Activated CD8-positive, alpha-beta T cell treated with anti-CD3 and anti-CD28 coated beads for 36 hours (primary cell): ENCODE measurements around the gene PRKN. TPM values are rescaled to one million over a fixed set of nuclear protein-coding genes. Genes with fewer than 3 reads are reported as not detected.

Experiments used
- ATAC-seq: fragments of 200-7000 bp; cut with Tn5 transposase; one replicate; pipeline ENCODE4 v1.10.0; 2021; ENCODE audit warnings: mild to moderate bottlenecking, moderate library complexity
- CTCF ChIA-PET: fragments of 350-600 bp; sonication (Branson Sonifier 250); formaldehyde crosslinking; loops from one replicate; lab custom pipeline; 2021; ENCODE audit warnings: antibody characterized with exemption; lab: Charles Lee
- POLR2A ChIA-PET: fragments of 350-600 bp; sonication (Branson Sonifier 250); formaldehyde crosslinking; loops from one replicate; lab custom pipeline; 2021; ENCODE audit warnings: antibody characterized with exemption; lab: Charles Lee
- DNase-seq: peaks from one replicate; pipeline ENCODE4 v3.0.0-alpha.2; 2020
- H3K27ac Mint-ChIP-seq: one replicate; pipeline ENCODE4 v1.8.0; 2021; ENCODE audit warnings: mild to moderate bottlenecking, mixed read lengths
- H3K27me3 Mint-ChIP-seq: one replicate; pipeline ENCODE4 v1.8.0; 2021; ENCODE audit warnings: mixed read lengths
- H3K36me3 Mint-ChIP-seq: one replicate; pipeline ENCODE4 v1.8.0; 2021; ENCODE audit warnings: low read depth, mixed read lengths
- H3K4me1 Mint-ChIP-seq: one replicate; pipeline ENCODE4 v1.8.0; 2021; ENCODE audit warnings: low read depth, mixed read lengths
- H3K4me3 Mint-ChIP-seq: one replicate; pipeline ENCODE4 v1.8.0; 2021; ENCODE audit warnings: mild to moderate bottlenecking, moderate library complexity, mixed read lengths
- H3K9me3 Mint-ChIP-seq: one replicate; pipeline ENCODE4 v1.8.0; 2021; ENCODE audit warnings: mixed read lengths
- intact Hi-C: fragments of 100-400 bp; cut with micrococcal nuclease; formaldehyde crosslinking; loops from one replicate; pipeline ENCODE4 v1.10.0; 2022
- total RNA-seq, 2 experiments: library from RNA; stranded (reverse); gene quantifications; one replicate each; pipeline ENCODE4 v1.2.3, GENCODE V29; 2021
- TF ChIP-seq, protein P1 (sequence below): fragments of 200-600 bp; IDR thresholded peaks from one replicate; pipeline ENCODE4 v1.8.0; 2022; ENCODE audit warnings: antibody characterized with exemption, mild to moderate bottlenecking

Gene PRKN
- total RNA-seq, 2 experiments from 2014 or later, result 1.2 to 1.4 TPM

DNA sequence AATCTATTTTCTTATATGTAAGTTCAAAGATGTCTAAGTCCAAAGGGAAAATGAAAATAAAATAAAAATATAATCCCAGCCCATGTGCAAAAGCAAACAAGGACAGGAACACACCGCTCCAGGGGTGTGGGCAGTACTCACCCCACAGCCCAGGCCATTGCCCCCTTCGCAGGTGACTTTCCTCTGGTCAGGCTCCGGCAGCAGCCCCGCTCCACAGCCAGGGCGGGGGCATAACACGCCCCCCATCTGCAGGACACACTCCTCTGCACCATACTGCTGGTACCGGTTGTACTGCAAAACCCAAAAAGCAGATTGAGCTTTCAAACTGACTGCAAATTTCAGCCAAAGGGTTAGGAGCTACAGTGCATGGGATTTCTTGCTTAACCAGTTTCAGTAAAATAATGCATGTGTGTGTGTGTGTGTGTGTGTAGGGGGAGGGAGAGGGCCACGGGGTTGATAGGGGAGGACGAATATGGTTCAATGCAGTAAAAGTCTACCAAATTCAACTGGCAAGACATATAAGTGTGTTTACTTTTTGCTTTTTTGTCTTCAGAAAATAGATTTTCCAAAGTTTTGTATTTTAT, 1178.8 kb downstream of the PRKN start:
- Mint-ChIP-seq H3K27me3 (no peaks in the 10 kb centered on the region), H3K4me3 (no peak overlapping the region), H3K9me3 (peaks cover 6% of the 10 kb centered on the region), H3K4me1 (peaks cover 3% of the 10 kb centered on the region), H3K27ac (no peak overlapping the region), H3K36me3 (no peaks in the 10 kb centered on the region)
- intact Hi-C loops, result no loop called here
- CTCF ChIA-PET, result no interaction called here
- POLR2A ChIA-PET, result interaction anchor here (0.8 kb wide), 1 partner anchor 12 kb away, joined by 3 read pairs; no protein-coding TSS in a partner anchor
- DNase-seq (no peak), ATAC-seq (no peak)
- TF ChIP-seq, protein P1, sequence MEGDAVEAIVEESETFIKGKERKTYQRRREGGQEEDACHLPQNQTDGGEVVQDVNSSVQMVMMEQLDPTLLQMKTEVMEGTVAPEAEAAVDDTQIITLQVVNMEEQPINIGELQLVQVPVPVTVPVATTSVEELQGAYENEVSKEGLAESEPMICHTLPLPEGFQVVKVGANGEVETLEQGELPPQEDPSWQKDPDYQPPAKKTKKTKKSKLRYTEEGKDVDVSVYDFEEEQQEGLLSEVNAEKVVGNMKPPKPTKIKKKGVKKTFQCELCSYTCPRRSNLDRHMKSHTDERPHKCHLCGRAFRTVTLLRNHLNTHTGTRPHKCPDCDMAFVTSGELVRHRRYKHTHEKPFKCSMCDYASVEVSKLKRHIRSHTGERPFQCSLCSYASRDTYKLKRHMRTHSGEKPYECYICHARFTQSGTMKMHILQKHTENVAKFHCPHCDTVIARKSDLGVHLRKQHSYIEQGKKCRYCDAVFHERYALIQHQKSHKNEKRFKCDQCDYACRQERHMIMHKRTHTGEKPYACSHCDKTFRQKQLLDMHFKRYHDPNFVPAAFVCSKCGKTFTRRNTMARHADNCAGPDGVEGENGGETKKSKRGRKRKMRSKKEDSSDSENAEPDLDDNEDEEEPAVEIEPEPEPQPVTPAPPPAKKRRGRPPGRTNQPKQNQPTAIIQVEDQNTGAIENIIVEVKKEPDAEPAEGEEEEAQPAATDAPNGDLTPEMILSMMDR, result no peak

DNA sequence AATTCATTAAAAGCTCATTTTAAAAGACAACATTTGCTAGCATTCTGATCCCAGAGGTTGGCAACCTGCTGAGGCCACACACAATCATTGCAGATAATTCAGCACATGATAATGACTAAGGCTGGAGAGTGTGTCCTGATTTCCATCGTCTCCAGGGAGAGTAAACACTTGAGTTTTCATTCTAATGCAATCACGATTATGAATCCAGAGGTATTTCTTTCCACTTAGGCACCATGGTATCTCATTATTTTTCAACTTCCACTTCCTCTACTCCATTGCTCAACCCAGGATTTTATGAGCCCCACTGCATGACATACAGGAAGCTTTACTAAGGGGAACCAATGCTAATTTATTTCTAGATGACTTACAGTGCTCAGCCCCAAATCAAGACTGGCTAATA, 1179.9 kb downstream of the PRKN start:
- Mint-ChIP-seq H3K36me3 (no peaks in the 10 kb centered on the region), H3K27me3 (no peaks in the 10 kb centered on the region), H3K9me3 (no peaks in the 10 kb centered on the region), H3K4me3 (no peak overlapping the region), H3K4me1 (peaks cover 3% of the 10 kb centered on the region), H3K27ac (no peak overlapping the region)
- no peak for DNase-seq
- no peak for ATAC-seq
- ChIA-PET POLR2A (no interaction called here), CTCF (no interaction called here)
- TF ChIP-seq, protein P1, result no peak
- intact Hi-C loops, result no loop called here

DNA sequence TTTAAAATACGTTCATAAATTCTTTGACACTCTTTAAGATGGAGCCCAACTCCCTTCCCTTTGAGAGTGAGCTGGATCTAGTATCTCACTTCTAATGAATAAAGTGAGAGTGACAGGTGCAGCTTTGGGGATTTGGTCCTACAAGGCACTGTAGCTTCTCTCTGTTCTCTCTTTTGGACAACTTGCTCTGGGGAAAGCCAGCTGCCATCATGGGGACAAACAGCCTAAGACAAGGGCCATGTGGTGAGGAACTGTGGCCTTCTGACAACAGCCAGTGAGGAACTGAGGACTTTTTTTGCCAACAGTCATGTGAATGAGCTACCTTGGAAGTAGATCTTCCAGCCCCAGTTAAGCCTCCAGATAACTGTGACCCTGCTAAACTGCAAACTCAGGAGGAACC, 1180.9 kb downstream of the PRKN start:
- H3K9me3 Mint-ChIP-seq, result no peaks in the 10 kb centered on the region
- no peaks in the 10 kb centered on the region for H3K27me3 Mint-ChIP-seq
- no peak overlapping the region for H3K27ac Mint-ChIP-seq
- no peak for DNase-seq
- no peaks in the 10 kb centered on the region for H3K36me3 Mint-ChIP-seq
- no peak overlapping the region for H3K4me3 Mint-ChIP-seq
- ATAC-seq, result no peak
- TF ChIP-seq, protein P1, result no peak
- intact Hi-C loops, result no loop called here
- peaks cover 3% of the 10 kb centered on the region for H3K4me1 Mint-ChIP-seq
- ChIA-PET POLR2A (no interaction called here), CTCF (no interaction called here)

DNA sequence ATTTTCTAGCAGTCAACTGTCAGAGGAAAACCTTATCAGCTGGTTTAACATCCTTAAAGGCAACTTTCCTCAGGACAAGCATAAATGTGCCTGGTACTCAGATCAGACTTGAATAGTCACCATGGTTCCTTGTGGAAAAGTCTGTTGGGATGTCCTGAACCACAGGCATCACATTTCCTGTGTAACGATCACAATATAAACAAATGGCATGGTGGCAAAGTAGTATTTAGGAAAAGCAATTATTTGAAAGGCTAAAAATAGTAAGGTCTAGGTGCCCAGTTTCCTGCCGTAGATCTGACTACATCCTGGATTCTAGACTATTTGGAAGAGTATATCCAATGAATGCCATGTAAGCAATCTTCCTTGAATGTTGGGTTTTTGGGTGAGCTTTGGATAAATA, 1181.8 kb downstream of the PRKN start:
- Mint-ChIP-seq H3K27ac (no peak overlapping the region), H3K4me3 (no peak overlapping the region), H3K36me3 (no peaks in the 10 kb centered on the region), H3K27me3 (no peaks in the 10 kb centered on the region), H3K4me1 (peaks cover 3% of the 10 kb centered on the region), H3K9me3 (no peaks in the 10 kb centered on the region)
- CTCF ChIA-PET, result interaction anchor here (1.6 kb wide), 1 partner anchor 128 kb away, joined by 4 read pairs; no protein-coding TSS in a partner anchor
- ATAC-seq (no peak), DNase-seq (no peak)
- TF ChIP-seq, protein P1, result no peak
- intact Hi-C loops, result no loop called here
- POLR2A ChIA-PET, result interaction anchor here (0.6 kb wide), 1 partner anchor 18 kb away, joined by 3 read pairs; no protein-coding TSS in a partner anchor

DNA sequence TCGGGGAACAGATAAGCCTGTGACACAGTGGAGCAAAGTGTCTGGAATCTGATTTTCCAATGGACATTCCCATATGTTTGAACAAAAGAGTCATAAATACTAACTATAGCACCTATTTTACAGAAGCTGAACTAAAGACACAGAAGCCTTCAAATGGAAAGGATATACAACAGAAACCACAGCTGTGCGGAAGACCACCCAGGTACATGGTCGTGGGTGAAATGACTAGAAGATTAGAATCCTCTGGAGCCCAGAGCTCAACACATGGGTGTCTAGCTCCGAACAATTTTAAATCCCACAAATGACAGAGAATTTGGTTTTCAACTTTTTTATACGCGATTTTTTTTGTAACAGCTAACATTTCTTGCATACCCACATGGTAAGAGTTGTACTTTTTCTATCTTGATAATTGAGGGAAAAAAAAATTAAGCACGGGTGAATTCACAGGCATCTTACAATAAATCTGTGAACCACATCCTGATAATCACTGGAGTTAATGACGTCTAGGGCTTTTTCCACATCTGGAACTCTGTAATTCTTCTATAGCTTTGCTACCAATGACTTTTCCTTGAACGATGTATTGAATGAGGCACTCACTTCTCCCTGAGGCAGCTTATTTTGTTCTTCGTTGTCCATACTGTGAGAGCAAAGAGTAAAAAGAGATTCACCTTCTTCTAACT, 1182.6 kb downstream of the PRKN start:
- no peaks in the 10 kb centered on the region for H3K27me3 Mint-ChIP-seq
- intact Hi-C loops, result no loop called here
- TF ChIP-seq, protein P1, result no peak

More for the DNA sequence above, 1182.6 kb downstream of the PRKN start:
- Mint-ChIP-seq H3K9me3 (no peaks in the 10 kb centered on the region), H3K27ac (no peak overlapping the region), H3K36me3 (no peaks in the 10 kb centered on the region), H3K4me3 (no peak overlapping the region), H3K4me1 (peaks cover 3% of the 10 kb centered on the region)
- ChIA-PET POLR2A (no interaction called here), CTCF (interaction anchor here (1.6 kb wide), 1 partner anchor 127 kb away, joined by 4 read pairs; no protein-coding TSS in a partner anchor)
- no peak for DNase-seq
- no peak for ATAC-seq
